PFSK-1 (cell line): ENCODE data around the gene CNTNAP2.

Experiments used
- POLR2AphosphoS5 ChIP-seq: IDR thresholded peaks from 2 replicates; pipeline ENCODE4 v1.6.1; 2012; ENCODE audit warnings: low read depth, mild to moderate bottlenecking, control low read depth, low read length, moderate library complexity
- REST ChIP-seq, 2 experiments: IDR thresholded peaks; 2 replicates each; pipeline versions ENCODE4 v1.6.1 to v1.8.0; 2011 to 2012; ENCODE audit warnings: low read depth in 2 of 2, low read length in 2 of 2, control low read depth in 1 of 2, inconsistent platforms in 1 of 2, mild to moderate bottlenecking in 1 of 2, moderate library complexity in 1 of 2; ENCODE audit not compliant: insufficient read depth in 1 of 2
- SIN3A ChIP-seq: IDR thresholded peaks from 2 replicates; pipeline ENCODE4 v1.6.1; 2012; ENCODE audit warnings: mild to moderate bottlenecking, low read length, moderate library complexity, borderline replicate concordance; ENCODE audit not compliant: insufficient read depth
- TAF1 ChIP-seq: IDR thresholded peaks from 2 replicates; pipeline ENCODE4 v1.6.1; 2012; ENCODE audit warnings: low read length, control low read depth, borderline replicate concordance; ENCODE audit not compliant: insufficient read depth

- no peak for TF ChIP-seq TAF1
- TF ChIP-seq SIN3A: no peak
- TF ChIP-seq REST (IDR thresholded peaks at IDR 0.05; ENCODE audit: insufficient read depth in 1 of 2, low read depth in 2 of 2, low read length in 2 of 2): no peak
- TF ChIP-seq POLR2AphosphoS5: no peak
Observed at GRCh38 chr7:148442933-148443332, 2326.3 kb downstream of the CNTNAP2 start.
